ENCODE measurements around the gene BCS1L.
A peak's percentile ranks its signal among the peaks of the same experiment; 100 is the strongest.

The BCS1L gene

DNA sequence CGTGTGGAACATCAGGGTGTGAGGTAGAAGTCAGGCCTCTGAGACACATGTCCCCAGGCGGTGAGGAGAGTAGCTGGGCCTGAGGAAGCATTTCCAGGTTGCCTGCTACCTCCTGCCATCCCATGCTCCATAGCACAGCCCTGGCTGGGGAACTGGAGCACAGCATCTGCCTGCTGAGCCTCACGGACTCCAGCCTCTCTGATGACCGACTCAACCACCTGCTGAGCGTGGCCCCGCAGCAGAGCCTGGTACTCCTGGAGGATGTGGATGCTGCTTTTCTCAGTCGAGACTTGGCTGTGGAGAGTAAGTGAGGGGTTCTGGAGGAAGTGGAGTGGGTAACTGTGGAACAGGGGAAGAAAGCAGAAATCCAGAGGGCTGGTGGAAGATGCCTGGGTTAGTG, 2.9 kb downstream of the BCS1L start:
- DNase-seq (ENCODE audit: low spot score): no peak

DNA sequence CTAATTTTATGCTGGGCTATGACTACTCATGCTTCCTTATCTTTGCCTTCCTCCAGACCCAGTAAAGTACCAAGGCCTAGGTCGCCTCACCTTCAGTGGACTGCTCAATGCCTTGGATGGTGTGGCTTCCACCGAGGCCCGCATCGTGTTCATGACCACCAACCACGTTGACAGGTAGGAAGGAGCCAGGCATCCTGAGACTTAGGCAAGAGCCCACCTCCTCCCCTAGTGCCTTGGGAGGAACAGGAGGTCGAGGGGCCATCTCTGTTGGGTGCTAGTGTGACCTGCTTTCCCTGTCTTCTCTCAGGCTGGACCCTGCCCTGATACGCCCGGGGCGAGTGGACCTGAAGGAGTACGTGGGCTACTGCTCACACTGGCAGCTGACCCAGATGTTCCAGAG, 3.3 kb downstream of the BCS1L start:
- no peak for DNase-seq (ENCODE audit: low spot score)

DNA sequence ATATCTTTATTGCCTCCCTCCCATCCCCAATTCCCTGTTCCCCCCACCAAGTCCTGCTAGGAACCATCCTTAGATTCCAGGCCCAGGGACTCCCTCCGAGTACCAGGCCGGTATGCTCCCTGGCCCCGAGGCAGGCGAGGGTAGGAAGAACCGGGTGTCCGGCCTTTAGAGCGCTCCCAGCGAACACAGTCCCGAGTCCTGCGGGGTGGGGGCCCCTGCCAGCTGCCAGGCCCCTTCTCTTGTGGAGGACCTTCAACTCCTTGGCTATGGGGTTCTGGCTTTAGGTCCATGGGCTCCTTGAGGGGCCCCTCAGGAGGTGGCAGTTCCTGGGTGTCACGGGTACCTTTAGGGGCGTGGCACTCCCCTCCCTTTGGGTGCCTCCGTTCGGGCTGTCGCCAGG, 4.4 kb downstream of the BCS1L start:
- no peak for DNase-seq (ENCODE audit: low spot score)

DNA sequence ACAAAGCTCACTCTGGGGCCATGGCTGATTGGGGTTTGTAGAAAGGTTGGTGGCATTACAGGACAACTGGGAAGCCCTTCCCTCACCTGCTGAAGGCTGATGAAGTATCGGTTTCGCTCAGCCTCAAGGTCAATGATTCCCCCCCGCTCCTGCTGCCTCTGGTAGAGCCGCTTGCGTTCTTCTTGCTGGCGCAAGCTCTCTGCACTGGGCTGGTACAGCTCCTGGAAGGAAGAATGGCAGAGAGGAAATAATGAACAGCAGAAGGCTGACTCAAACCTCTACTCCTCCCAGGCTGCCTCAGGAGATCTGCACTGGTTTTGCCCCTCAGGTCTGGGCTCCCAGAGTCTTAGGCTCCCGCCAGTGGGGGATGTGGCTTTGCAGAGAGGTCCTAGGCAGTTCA, 5.2 kb downstream of the BCS1L start:
- DNase-seq (ENCODE audit: low spot score): no peak

DNA sequence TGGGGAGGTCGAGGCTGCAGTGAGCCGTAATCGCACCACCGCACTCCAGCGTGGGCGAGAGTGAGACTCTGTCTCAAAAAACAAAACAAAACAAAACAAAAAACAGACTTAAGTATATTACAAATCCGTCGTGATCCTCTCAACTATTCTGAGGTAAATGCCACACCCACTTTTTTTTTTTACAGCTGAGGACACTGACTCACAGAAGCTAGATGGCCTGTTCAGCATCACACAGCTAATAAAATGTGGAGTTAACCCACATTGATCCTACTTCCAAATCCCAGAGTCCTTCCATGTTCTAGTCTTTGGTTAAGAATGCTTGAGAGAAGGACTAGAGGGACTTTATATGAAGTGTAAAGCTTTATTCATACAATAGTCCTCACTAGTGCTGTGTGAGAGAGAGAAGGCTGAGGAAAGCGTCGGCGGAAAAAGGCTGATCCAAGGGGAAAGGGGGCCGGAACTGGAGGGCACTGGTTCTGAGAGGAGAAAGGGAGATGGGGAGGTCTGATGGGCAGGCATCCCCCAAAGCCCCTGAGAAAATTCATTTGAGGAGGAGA, 11.7 kb downstream of the BCS1L start:
- peak; percentile 46 for DNase-seq (ENCODE audit: low spot score)

DNA sequence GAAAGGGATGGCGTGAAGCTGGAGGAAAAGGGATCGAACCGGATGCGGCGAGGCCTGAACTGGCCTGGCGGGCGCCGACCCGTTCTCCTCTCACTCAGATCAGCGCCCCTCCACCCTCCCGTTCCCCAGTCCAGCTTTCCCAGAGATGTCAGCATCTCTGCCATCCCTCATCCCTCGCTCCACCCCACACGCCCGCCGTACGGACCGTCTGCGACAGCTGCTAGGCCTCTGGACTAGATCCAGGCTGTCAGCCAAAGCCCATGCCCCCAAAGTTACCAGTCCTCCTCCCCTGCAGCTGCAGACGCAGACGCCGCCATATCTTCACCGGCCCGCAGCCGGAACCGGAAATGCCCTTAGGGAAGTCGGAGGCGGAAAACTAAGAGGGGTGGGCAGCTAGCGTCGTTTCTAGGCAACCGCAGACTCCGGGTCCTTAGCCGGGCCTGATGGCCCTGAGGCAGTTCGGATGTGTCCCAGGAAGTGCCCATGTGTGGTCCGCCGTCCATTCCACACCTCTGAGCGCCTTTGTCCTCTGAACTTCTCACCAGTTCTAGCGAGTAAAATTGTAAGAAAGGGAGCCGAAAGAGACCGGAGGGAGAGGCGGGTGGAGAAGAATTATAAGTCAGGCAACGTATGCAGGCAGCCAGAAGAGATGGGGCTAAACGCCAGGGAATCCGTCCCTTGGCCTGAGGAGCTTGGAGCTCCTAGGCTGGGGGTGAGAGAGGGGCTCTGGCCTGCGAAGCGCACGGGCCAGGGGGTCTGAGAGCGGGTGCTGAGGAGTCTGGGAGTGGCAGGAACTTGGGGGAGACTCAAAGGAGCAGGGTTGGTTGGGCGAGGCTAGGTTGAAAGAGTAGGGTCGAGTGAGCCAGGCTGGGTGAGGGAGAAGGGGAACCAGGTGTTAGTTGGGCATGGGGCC, 12.4 kb downstream of the BCS1L start, which contains the start of the genes RNF25 and STK36:
Gene RNF25, minus strand, starts transcription at position 349 of the 913 bp plus-strand sequence. Its CDS starts 32 bp downstream, at position 317.
Gene STK36, plus strand, starts transcription at position 433 of the 913 bp plus-strand sequence. CDS start 744 bp downstream, outside the sequence.
- DNase-seq (ENCODE audit: low spot score): peak; percentile 87

DNA sequence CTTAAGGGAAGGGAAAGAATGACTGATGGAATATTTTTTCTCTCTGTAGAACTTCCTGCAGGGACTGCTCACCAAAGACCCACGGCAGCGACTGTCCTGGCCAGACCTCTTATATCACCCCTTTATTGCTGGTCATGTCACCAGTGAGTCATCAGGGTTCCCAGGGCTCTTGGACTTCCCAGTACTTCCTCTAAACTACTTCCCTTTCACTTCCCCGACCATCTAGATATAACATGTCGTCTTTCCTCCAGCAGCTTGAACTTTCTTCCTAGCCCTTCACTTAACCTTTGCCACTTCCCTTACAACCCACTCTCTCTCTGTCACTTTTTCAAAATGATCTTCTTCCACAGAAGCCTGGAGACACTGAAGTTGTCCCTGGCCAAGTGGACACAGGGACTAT, 19.6 kb downstream of the BCS1L start:
- DNase-seq (ENCODE audit: low spot score): no peak

DNA sequence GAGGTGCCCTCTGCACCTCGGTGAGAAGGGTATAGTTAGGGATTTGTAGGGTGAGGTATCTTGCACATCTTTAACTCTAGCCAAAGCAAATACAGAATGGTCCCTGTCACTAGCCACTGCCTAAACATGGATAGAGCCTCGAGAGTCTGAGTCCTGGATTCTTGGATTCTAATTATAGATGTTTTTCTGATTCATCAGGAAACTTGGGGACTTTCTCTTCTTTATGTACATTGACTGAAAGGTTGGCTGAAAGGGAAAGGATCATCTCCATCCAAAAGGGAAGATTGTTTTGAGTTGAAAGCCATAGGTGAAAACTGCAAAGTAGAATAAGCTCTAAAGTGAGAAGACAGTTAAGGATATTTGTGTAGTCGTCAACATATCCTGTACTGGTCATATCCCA, 20.6 kb downstream of the BCS1L start:
- no peak for DNase-seq (ENCODE audit: low spot score)

DNA sequence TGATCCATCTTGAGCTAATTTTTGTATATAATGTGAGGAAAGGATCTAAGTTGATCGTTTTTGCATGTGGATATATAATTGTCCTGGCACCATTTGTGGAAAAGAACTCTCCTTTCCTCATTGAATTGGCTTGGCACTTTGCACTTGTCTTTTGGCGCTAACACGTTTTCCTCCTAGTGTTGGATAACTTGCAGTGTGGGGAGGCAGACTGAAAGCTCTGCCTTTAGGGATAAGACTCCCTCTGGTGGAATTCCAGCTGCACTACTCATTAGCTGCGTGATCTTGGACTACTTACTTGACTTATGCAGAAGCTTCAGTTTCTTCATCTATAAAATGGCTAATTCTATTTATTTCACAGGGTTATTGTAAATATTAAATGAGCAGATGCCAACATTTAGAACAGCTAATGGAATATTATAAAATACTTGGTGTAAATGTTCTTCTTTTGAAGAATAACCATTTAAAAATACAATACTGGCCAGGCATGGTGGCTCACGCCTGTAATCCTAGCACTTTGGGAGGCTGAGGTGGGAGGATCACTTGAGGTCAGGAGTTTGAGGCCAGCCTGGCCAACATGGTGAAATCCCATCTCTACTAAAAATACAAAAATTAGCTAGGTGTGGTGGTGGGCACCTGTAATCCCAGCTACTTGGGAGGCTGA, 28.0 kb downstream of the BCS1L start:
- peak; percentile 70 for DNase-seq (ENCODE audit: low spot score)

DNA sequence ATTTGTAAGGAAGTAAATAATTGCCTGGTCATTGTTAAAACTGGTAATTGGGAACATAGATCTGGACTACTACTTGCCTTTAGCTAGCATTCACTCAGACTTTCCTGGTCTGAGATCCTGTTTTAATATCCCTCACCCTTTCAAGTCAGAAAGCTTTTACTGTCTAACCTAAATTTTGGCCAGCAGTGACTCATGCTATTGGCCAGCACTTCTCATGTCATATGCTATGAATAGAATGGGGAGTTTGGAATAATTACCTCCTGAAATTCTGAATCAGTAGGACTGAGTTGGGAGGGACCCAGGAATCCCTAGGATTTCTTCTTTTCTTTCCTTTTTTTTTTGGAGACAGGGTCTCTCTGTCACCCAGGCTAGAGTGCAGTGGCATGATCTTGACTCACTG, 31.8 kb downstream of the BCS1L start:
- no peak for DNase-seq (ENCODE audit: low spot score)

DNA sequence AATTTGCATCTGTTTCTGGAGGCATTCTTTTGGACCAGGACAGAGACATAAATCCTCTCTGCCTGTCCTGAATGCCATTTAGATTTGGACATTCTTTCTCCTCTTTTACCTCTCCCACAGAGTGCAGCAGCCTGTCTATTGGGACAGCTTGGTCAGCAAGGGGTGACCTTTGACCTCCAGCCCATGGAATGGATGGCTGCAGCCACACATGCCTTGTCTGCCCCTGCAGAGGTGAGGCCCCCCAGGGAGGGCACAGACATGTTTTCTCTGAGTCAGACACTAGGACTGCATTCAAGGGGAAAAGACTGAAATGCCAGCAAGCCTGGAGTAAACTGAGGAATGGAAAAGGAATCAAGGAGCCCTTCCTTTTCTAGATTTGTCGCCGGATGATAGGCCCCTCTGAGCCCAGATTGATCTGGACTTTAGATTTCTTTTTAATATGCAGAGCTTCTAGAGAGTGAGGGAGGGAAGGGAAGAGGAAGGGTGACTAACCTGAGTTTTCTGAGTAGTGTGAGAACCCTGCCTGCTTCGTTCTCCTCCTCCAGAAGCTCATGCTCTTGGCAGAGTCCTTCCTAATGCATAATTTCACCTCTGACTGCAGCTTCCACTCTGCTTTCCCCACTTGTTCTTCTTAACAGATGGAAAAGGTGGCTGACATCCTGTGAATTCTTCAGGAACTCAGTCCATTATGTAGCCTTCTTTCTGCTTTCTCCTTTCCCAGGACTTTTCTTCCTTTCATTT, 35.1 kb downstream of the BCS1L start:
- no peak for DNase-seq (ENCODE audit: low spot score)

DNA sequence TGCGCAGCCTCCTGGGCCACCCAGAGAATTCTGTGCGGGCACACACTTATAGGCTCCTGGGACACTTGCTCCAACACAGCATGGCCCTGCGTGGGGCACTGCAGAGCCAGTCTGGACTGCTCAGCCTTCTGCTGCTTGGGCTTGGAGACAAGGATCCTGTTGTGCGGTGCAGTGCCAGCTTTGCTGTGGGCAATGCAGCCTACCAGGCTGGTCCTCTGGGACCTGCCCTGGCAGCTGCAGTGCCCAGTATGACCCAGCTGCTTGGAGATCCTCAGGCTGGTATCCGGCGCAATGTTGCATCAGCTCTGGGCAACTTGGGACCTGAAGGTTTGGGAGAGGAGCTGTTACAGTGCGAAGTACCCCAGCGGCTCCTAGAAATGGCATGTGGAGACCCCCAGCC, 39.4 kb downstream of the BCS1L start:
- DNase-seq (ENCODE audit: low spot score): no peak

DNA sequence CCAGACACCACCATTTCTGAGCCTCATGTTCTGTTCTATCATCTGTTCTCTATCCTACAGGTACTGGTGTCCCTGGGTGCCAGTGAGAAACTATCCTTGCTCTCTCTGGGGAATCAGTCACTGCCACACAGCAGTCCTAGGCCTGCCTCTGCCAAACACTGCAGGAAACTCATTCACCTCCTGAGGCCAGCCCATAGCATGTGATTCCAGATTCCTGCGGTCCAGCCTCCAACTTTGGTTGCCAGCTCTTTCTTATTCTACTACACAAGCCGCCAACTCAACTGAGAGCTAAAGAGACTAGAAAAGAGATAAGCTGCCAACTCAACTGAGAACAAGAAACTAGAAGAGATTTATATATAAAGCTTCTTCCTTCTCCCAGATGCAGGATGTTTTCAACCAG, 42.3 kb downstream of the BCS1L start:
- DNase-seq (ENCODE audit: low spot score): no peak

DNA sequence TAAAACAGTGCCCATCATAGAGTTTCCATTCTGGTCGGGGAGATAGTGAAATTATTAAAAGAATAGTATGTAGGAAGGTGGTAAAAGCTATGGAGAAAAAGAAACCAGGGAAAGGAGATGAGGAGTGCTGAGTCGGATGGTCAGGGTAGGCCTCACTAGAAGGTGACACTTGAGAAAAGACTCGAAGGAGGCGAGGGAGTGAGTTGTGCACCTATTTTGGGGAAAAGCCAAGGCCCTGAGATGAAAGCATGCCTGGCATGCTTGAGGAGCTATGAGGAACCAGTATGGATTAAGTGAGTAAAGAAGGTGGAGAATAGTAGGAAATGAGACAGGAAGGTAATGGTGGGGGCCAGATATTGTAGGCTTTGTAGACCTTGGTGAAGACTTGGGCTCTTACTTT, 43.9 kb downstream of the BCS1L start:
- DNase-seq (ENCODE audit: low spot score): no peak

DNA sequence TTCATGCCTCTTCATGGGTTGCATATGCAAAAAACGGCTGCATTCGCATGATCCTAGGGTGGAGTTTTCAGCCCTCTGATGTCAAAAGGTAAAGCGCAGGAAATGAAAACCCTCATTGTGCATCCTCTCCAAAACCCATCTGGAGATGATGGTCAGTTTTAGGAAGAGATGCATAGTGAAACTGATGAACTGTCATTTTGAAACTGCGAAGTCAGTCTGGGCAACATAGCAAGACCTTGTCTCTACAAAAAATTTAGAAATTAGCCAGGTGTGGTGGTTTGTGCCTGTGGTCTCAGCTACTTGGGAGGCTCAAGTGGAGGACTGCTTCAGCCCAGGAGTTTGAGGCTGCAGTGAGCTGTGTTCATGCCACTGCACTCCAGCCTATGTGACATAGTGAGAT, 48.6 kb downstream of the BCS1L start:
- no peak for DNase-seq (ENCODE audit: low spot score)

DNA sequence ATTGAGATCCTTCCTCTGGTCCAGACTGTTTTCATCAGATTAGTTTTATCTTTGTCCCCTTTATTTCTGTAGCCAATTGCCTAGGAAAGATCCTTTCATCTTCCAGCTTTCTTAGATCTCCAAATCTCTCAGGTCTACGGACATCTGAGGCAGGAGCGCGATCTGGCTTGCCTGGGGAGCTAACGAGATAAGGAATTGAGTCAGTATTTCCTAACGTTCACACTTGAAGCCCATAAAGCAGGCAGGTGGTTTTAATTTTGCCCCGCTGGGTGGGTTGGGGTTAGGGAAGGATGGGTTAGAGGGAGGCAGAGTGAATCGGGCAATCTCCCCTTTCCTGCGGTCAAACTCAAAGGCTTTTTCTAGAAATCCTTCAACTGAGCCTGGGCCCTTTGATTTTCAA, 50.4 kb downstream of the BCS1L start:
- DNase-seq (ENCODE audit: low spot score): no peak

DNA sequence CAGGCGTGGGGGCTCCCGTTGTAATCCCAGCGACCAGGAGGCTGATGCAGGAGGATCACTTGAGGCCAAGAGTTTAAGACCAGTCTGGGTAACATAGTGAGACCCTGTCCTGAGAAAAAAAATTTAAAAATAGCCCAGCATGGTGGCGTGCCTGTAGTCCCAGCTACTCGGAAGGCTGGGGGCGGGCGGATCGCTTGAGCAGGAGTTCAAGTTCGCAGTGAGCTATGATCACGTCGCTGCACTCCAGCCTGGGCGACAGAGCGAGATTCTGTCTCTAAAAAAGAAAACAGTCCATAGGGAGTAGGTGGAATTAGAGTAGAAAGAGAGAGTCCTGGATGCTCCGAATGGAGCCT, 50.8 kb downstream of the BCS1L start:
- no peak for DNase-seq (ENCODE audit: low spot score)

DNA sequence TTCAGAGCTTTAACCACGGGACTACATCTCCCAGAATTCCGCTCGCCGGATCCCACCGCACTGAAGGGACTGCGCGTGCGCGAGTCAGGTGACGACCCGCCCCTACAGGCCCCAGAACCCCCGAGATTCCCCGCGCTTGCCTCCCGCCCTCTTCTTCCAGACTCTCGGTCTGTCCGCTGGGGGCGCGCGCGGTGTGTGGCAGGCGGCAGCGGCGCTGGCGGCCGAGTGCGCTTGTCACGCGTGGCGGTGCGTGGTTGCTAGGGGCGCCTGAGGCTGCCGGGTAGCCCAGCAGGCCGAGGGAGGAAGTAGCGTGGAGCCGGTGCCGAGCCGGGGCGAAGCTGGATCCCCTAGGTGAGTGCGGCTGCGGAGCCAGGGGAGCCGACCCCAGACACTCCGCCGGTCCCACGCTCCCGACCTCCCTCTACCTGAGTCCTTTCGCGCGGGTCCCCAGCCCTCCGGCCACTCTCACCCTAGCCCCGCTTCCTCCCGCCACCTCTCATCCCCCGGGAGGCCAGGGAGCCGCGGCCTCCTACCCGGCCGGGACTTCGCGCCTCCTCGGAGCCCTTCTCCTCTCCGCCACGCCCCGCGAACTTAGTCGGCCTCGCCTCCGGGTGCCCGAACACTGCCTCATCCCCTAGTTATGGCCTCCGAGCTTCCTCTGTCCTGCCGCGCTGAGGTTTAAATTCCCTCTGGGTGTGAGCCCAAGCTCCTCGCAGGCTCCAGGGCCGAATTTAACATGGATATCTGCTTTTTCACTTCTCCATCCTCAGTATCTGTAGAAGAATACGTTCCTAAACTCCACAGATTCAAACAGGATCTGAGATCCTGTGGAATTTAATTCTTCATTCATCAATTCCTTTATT, 51.4 kb downstream of the BCS1L start, which contains the start of gene TTLL4:
Gene TTLL4, plus strand, starts transcription at position 149 of the 863 bp plus-strand sequence. CDS start 26,842 bp downstream, outside the sequence.
- peak; percentile 96 for DNase-seq (ENCODE audit: low spot score)

DNA sequence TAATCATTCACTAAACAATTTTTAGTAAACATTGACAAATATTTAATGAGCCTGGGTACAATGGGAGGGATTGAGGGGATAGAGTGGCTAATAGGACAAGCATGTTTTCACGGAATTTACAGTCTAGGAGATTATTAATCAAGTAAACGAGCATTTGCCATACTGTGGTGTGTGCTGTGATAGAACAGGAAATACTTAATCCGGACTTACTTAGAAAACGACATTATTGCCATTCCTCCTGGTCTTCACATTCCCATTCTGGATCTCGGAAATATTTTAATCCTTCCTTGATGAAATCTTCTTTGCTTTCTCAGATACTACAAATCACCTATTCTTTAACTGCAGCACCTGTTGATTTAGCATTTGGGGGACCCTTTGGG, 52.1 kb downstream of the BCS1L start:
- DNase-seq (ENCODE audit: low spot score): no peak
